ENCODE results near the gene TACO1.

Gene TACO1
- total RNA-seq = 0.52 to 5.6 (median 2.1) reads per million in 18 experiments

- peak; percentile 83 to 84 for DNase-seq
Measured at GRCh38 chr17:63600569-63601438, at the start of gene TACO1. TACO1 (plus strand) TSS chr17:63600895; CDS start chr17:63601084, 189 bp downstream.

DNA sequence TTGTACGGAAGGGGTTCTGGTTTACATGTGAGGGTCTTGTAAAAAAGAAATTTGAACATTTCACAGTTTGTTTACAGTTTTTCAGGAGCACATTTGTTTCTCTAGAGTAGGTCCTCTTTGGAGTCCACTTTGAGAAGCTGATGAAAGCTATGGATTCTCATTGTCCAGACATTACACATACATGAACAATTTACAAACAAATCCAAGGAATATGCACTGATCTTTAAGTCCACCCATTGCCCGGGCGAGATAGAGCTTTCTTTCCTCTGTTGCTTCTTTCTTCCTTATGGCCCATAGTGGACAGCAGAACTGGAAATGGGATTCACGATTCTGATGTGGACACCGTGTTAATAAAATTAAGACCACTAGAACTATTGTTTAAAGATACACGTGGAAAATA is 48.5 kb upstream of the TACO1 start:
- no peak for DNase-seq

- peak; percentile 17 to 28 for DNase-seq
Measured at GRCh38 chr17:63555500-63556156, 45.1 kb upstream of the TACO1 start.

- no peak for DNase-seq
Measured at GRCh38 chr17:63557416-63557815, 43.3 kb upstream of the TACO1 start.

GRCh38 chr17:63558441-63558840 is 42.3 kb upstream of the TACO1 start:
- no peak for DNase-seq

DNA sequence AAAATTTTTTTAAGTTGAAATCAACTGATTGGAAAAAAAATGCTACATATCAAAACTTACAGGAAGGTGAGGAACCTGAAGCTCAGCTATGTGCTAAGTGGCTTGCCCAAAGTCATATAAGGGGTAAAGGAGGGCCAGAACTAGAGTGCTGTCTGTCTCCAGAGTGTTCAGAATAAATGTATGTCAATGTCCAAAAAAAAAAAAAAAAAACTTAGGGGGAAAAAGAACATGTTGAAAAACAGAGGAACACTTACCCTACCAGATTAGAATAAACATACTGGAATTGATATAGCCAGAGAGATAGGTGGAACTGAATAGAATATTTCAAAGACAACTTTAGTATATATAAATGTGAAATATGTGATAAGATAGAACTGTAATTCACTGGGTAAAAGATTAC is 38.9 kb upstream of the TACO1 start:
- DNase-seq = no peak

DNA sequence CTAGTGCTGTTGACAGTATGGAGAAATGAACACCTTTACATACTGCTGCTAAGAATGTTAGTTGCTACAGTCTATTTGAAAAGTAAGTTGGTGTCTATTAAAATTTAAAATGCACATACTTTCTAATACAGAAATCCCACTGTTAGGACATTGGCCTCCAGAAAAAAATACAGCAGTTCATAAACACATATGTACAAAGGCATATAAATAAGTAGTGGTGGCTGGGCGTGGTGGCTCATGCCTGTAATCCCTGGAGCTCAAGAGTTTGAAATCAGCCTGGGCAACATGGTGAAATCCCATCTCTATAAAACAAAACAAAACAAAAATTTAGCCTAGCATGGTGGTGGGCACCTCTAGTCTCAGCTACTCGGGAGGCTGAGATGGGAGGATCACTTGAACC is 37.4 kb upstream of the TACO1 start:
- no peak for DNase-seq

GRCh38 chr17:63564562-63564961 is 36.1 kb upstream of the TACO1 start:
- no peak for DNase-seq

GRCh38 chr17:63567229-63567628 is 33.5 kb upstream of the TACO1 start:
- no peak for DNase-seq

DNA sequence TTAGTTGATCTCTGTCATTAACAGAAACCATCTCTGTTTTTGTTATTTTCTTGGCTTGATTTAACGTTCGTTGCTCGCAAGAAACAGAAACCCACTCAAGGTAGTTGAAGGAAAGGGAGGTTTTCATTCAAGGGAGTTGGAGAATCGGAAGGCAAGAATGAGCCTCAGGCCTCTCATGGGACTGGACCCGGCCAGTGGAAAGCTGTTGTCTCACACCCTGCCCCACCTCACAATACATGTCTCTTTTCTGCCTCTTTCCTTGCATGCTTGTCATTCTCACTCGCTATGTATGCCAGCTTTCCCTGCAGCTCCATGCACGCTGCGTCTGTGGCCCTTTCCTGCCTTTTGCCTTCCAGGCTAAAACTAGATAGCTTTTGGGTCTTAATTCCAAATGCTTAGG is 32.1 kb upstream of the TACO1 start:
- DNase-seq = no peak

DNA sequence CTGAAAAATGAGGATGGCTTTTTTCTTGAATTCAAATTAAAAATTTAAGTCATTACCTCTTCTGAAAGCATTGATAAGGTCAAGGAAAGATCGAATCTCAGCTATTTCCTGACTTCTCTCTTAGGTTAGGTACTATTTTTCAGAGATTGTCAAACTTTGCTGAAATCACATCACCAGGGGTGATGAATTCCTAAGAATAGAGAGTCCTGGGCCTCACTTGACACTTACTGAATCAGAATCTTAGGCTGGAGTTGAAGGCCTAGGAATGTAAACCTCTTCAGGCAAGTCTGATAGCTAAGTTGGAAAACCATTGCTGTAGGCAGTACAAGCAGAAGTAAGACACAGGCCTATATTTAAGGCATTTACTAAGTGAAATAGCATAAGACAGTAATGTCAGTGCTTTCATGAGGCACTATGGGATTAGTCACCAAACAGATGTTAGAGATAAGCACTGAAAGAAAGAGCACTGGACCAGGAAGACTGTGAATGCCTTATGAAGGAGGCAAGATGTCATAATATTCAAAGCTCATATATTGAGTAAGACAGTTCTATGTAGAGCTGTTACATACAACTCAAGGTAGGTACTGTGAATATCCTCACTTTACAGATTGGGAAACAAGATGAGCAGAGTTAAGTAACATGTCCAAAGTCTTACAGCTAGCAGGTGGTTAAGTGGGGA is 28.9 kb upstream of the TACO1 start:
- peak; percentile 25 to 39 for DNase-seq

GRCh38 chr17:63573634-63574033 is 27.1 kb upstream of the TACO1 start:
- no peak for DNase-seq

GRCh38 chr17:63578027-63578768 is 22.5 kb upstream of the TACO1 start:
- DNase-seq = no peak

GRCh38 chr17:63578769-63579111 is 22.0 kb upstream of the TACO1 start:
- DNase-seq = no peak

DNA sequence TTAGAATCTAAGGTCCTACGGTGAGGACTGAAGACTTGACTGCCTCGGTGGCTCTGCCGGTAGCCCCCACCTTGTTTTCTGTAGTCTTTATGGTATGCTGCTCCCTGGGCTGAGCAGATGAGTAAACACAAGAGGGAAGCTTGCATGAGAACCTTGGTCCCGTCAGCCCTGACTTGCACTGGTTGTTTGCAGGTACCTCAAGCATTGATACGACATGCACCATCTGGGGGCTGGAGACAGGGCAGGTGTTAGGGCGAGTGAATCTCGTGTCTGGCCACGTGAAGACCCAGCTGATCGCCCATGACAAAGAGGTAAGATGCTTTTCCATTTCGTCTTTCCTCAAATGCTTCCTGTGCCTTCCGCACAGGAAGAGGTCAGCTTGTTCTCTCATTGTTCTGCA is 21.1 kb upstream of the TACO1 start:
- no peak for DNase-seq

DNA sequence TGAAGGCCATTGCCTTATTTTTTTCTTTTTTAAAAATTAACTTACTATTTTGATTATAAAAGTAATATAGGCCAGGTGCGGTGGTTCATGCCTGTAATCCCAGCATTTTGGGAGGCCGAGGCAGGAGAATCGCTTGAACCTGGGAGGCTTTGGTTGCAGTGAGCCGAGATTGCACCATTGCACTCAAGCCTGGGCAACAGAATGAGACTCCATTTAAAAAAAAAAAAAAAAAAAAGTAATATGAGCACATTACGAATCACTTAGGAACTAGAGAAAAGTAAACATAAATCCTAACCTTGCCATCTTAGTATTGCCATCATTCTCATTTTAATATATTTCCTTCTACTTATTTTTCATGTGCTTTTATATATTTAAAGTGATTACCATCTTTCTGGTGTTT is 12.9 kb upstream of the TACO1 start:
- no peak for DNase-seq

GRCh38 chr17:63588797-63589196 is 11.9 kb upstream of the TACO1 start:
- DNase-seq = no peak

GRCh38 chr17:63589646-63590045 is 11.0 kb upstream of the TACO1 start:
- no peak for DNase-seq

DNA sequence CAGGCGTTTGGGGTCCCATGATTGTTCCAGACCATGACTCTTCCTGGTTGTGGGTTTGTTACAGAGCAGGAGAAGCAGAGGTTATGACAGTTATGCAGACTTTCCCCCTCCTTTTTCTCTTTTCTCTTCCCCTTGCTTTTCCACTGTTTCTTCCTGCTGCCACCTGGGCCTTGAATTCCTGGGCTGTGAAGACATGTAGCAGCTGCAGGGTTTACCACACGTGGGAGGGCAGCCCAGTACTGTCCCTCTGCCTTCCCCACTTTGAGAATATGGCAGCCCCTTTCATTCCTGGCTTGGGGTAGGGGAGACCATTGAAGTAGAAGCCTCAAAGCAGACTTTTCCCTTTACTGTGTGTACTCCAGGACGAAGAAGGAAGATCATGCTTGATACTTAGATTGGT is 7.9 kb upstream of the TACO1 start:
- DNase-seq = no peak

DNA sequence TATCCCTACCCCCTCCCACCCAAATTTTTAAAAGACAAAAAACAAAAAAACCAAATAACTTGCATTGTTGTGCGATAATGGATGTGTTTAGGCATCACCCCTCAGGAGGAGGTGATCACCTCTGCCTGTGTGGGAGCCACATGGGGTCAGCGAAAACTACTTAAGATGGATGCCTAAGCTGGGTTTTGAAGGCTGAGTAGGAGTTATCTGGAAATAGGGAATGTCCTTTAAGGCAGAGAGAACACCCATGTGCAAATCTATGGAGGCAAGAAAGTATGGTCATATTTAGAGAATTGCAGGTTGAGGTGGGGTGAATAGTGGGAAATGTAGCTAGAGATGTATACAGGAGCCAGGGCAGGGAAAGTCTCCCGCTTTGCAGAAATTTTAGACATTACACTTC is 5.6 kb upstream of the TACO1 start:
- no peak for DNase-seq

GRCh38 chr17:63596856-63597586 is 3.7 kb upstream of the TACO1 start:
- no peak for DNase-seq

- DNase-seq = no peak
Measured at GRCh38 chr17:63598281-63598680, 2.4 kb upstream of the TACO1 start.

All from inflammatory macrophage (primary cell).